Measurements from ENCODE around the gene HSF4. TPM values are rescaled to one million over a fixed set of nuclear protein-coding genes. Genes with fewer than 3 reads are reported as not detected.

HSF4 gene
- total RNA-seq (2022; extraction: Qiagen RNA extraction) = 8.4 to 20.3 TPM (median 16.7 TPM) in 5 replicates

GRCh38 chr16:67164599-67165061, at the start of gene HSF4:
TSS of gene HSF4 (plus strand) at chr16:67164745. CDS start at chr16:67164812, 67 bp downstream.

GRCh38 chr16:67150833-67151396, 13.6 kb upstream of the HSF4 start, which contains the start of gene B3GNT9:
TSS of gene B3GNT9 (minus strand) at chr16:67150998. CDS start at chr16:67150485, 513 bp downstream.

GRCh38 chr16:67170168-67170948, 5.8 kb downstream of the HSF4 start, which contains the start of gene NOL3:
TSS of gene NOL3 (plus strand) at chr16:67170538.

DNA sequence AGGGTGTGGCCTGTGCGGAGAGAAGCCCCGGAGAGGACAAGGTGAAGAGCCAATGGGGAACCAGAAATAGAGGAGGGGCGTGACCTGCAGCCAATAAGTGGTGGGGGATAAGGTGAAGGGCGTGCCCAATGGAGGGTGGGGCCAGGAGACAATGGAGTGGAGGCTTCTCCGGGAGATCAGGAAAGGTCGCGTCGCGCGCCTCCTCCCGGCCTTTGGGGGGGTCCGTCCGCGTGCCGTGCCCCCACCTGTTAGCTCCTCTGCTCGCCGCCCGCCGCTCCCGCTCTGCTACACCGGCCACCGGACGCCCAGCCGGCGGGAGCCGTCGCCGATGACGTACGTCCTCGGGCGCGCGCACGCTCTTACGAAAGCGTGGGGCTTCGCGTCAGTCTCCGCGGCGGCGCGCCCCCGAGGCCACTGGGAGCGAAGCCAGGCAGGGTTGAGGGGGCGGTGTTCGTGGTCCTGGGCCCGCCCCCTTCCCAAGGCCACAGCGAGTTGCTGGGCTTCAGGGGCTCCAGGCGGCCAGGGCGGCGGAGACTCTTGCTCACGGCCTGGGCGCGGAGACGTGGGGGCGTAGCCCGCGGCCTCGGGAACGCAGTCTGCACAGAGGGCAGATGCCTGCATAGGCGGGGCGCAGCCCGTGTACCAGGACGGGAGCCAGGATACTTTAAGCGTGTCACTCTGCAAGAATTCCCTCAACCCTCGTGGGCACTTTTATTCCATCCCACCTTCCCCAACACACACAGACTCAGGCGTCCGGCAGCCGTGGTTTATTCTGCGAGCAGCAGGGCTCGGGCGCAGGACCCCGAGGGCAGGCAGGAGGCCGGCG, 19.3 kb downstream of the HSF4 start, which contains the start of gene MATCAP1:
TSS of gene MATCAP1 (minus strand) at position 337 of the 826 bp plus-strand sequence. CDS start 3,353 bp downstream, outside the sequence.

DNA sequence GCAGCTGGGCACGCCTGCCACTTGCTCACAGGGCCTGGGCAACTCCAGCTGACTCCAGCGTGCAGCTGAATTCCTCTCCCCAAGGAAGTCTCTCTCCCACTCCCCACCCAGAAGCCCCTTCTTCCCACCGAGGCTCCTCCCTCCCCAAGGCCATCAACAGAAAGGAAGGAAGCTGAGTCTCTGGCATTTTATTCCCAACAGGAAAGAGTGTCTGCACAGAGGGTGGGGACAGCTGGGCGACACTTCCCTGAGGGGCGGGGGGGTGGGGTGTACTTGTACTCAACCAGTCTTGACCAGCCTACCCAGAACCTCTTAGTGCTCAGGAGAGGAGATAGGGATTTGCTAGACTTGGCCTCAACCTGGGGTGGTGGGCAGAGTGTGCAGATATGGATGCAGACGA, 25.5 kb downstream of the HSF4 start, which contains the start of gene EXOC3L1:
TSS of gene EXOC3L1 (minus strand) at position 96 of the 400 bp plus-strand sequence. CDS start 460 bp downstream, outside the sequence.

GRCh38 chr16:67191995-67192681, 27.6 kb downstream of the HSF4 start, which contains the start of gene E2F4:
TSS of gene E2F4 (plus strand) at chr16:67192155. CDS start at chr16:67192228, 73 bp downstream.

GRCh38 chr16:67199011-67199807, 34.7 kb downstream of the HSF4 start, which contains the start of gene ELMO3:
TSS of gene ELMO3 (plus strand) at chr16:67199131. CDS start at chr16:67199327, 196 bp downstream.

Other genes starting within 250 kb of the HSF4 start
- 0.36 to 0.50 TPM (median 0.39 TPM) in 5 replicates for gene CDH16, start 245.9 kb upstream of the HSF4 start, total RNA-seq (2022; extraction: Qiagen RNA extraction)
- gene RRAD, start 239.2 kb upstream of the HSF4 start, total RNA-seq (2022; extraction: Qiagen RNA extraction) = 7.7 to 19.4 TPM (median 12.3 TPM) in 5 replicates
- gene CIAO2B, start 230.3 kb upstream of the HSF4 start, total RNA-seq (2022; extraction: Qiagen RNA extraction) = 123 to 180 TPM (median 173 TPM) in 5 replicates
- 27.6 to 32.7 TPM (median 28.9 TPM) in 5 replicates for gene CES2, start 229.2 kb upstream of the HSF4 start, total RNA-seq (2022; extraction: Qiagen RNA extraction)
- gene CES3, start 203.5 kb upstream of the HSF4 start, total RNA-seq (2022; extraction: Qiagen RNA extraction) = 1.8 to 2.3 TPM (median 2.1 TPM) in 5 replicates
- 1.6 to 2.1 TPM (median 1.9 TPM) in 5 replicates for gene CES4A, start 176.2 kb upstream of the HSF4 start, total RNA-seq (2022; extraction: Qiagen RNA extraction)
- gene CBFB, start 135.6 kb upstream of the HSF4 start, total RNA-seq (2022; extraction: Qiagen RNA extraction) = 36.2 to 49.8 TPM (median 46.0 TPM) in 5 replicates
- 23.5 to 25.5 TPM (median 24.7 TPM) in 5 replicates for gene PHAF1, start 54.8 kb upstream of the HSF4 start, total RNA-seq (2022; extraction: Qiagen RNA extraction)
- 5.4 to 9.1 TPM (median 8.6 TPM) in 5 replicates for gene B3GNT9, start 13.7 kb upstream of the HSF4 start, total RNA-seq (2022; extraction: Qiagen RNA extraction)
- gene TRADD, start 4.8 kb upstream of the HSF4 start, total RNA-seq (2022; extraction: Qiagen RNA extraction) = 14.2 to 21.6 TPM (median 21.1 TPM) in 5 replicates
- 5.7 to 11.0 TPM (median 9.2 TPM) in 5 replicates for gene FBXL8, start 4.8 kb upstream of the HSF4 start, total RNA-seq (2022; extraction: Qiagen RNA extraction)
- 45.8 to 62.3 TPM (median 61.0 TPM) in 5 replicates for gene NOL3, start 5.8 kb downstream of the HSF4 start, total RNA-seq (2022; extraction: Qiagen RNA extraction)
- 4.3 to 7.2 TPM (median 6.4 TPM) in 5 replicates for gene MATCAP1, start 19.2 kb downstream of the HSF4 start, total RNA-seq (2022; extraction: Qiagen RNA extraction)
- gene EXOC3L1, start 25.4 kb downstream of the HSF4 start, total RNA-seq (2022; extraction: Qiagen RNA extraction) = 0.07 to 0.24 TPM (median 0.07 TPM) in 3 of 5 replicates, not detected in the others
- gene E2F4, start 27.4 kb downstream of the HSF4 start, total RNA-seq (2022; extraction: Qiagen RNA extraction) = 79.5 to 101 TPM (median 99.3 TPM) in 5 replicates
- 0.93 to 1.7 TPM (median 1.3 TPM) in 5 replicates for gene ELMO3, start 34.4 kb downstream of the HSF4 start, total RNA-seq (2022; extraction: Qiagen RNA extraction)
- 79.6 to 102 TPM (median 96.1 TPM) in 5 replicates for gene TMEM208, start 62.4 kb downstream of the HSF4 start, total RNA-seq (2022; extraction: Qiagen RNA extraction)
- 38.5 to 60.0 TPM (median 51.3 TPM) in 5 replicates for gene FHOD1, start 82.7 kb downstream of the HSF4 start, total RNA-seq (2022; extraction: Qiagen RNA extraction)
- gene SLC9A5, start 84.2 kb downstream of the HSF4 start, total RNA-seq (2022; extraction: Qiagen RNA extraction) = 1.3 to 1.8 TPM (median 1.7 TPM) in 5 replicates
- 12.3 to 18.7 TPM (median 16.7 TPM) in 5 replicates for gene PLEKHG4, start 114.8 kb downstream of the HSF4 start, total RNA-seq (2022; extraction: Qiagen RNA extraction)
- 0.09 to 0.46 TPM (median 0.21 TPM) in 5 replicates for gene KCTD19, start 162.0 kb downstream of the HSF4 start, total RNA-seq (2022; extraction: Qiagen RNA extraction)
- 0.09 to 0.23 TPM (median 0.09 TPM) in 3 of 5 replicates, not detected in the others for gene LRRC36, start 162.1 kb downstream of the HSF4 start, total RNA-seq (2022; extraction: Qiagen RNA extraction)
- 8.5 to 14.6 TPM (median 13.3 TPM) in 5 replicates for gene TPPP3, start 228.8 kb downstream of the HSF4 start, total RNA-seq (2022; extraction: Qiagen RNA extraction)

Data from A549 treated with CORT108297 at 1 μM for 4 hours (cell line).